K562 (cell line): ENCODE results near the gene CSNK1A1. TPM values are rescaled to one million over a fixed set of nuclear protein-coding genes. Genes with fewer than 3 reads are reported as not detected.

Experiments
- BMI1 ChIP-seq: fragments of 150-350 bp; IDR thresholded peaks from 2 replicates; pipeline ENCODE4 v1.6.1; 2014; ENCODE audit warnings: low read length
- ELF2 ChIP-seq: fragments of 250-450 bp; sonication (Bioruptor Pico); IDR thresholded peaks from 2 replicates; pipeline ENCODE4 v1.5.0; 2021; ENCODE audit warnings: mild to moderate bottlenecking
- RNF2 ChIP-seq: sonication (generic); IDR thresholded peaks from 2 replicates; pipeline ENCODE4 v1.6.1; 2016
- SMARCE1 ChIP-seq: fragments of 450-650 bp; IDR thresholded peaks from 2 replicates; pipeline ENCODE4 v1.7.1; 2016; ENCODE audit warnings: mild to moderate bottlenecking
- polyA plus RNA-seq, 8 experiments: library from polyadenylated mRNA; depleted of rRNA in 4 of 8; stranded (reverse) in 5 of 8; unstranded in 3 of 8; fragments of >200 nt; fragmentation: Nextera tagmentation in 2 of 8; fragmentation: Illumina TruSeq in 1 of 8; extraction: Ambion mirVana in 2 of 8; extraction: Trizol in 1 of 8; gene quantifications; 2 replicates each; pipeline versions ENCODE4 v1.2.1 to v1.2.3, GENCODE V29; 2011 to 2014; ENCODE audit warnings: inconsistent platforms in 1 of 8, missing spikeins in 1 of 8
- total RNA-seq, 7 experiments: library from RNA; depleted of rRNA in 6 of 7; stranded (reverse); fragments of >200 nt in 6 of 7; fragmentation: Illumina TruSeq in 2 of 7; extraction: Trizol in 2 of 7; gene quantifications; 2 replicates each; pipeline versions ENCODE4 v1.2.1 to v1.2.3, GENCODE V29; 2011 to 2021; ENCODE audit warnings: low replicate concordance in 1 of 7
- TF ChIP-seq, protein P1 (sequence below): fragments of 250-450 bp; sonication (Bioruptor Pico); IDR thresholded peaks from 2 replicates; pipeline ENCODE4 v1.5.0; 2021; ENCODE audit warnings: mild to moderate bottlenecking, moderate library complexity
- TF ChIP-seq, protein P2 (sequence below): sonication (generic); formaldehyde crosslinking; IDR thresholded peaks from 2 replicates; pipeline ENCODE4 v1.8.0; 2022; ENCODE audit warnings: mild to moderate bottlenecking, missing genetic modification reagents
- TF ChIP-seq, protein P3 (sequence below), 3 experiments: fragments of 200-800 bp in 1 of 3; sonication (Bioruptor generic) in 1 of 3; sonication (generic) in 1 of 3; formaldehyde crosslinking in 1 of 3; IDR thresholded peaks; 2 replicates each; pipeline versions ENCODE4 v1.6.1 to v1.8.0; 2016 to 2022; ENCODE audit warnings: mild to moderate bottlenecking in 2 of 3, missing compliant biosample characterization in 2 of 3, missing genetic modification characterization in 2 of 3, missing genetic modification reagents in 1 of 3
- TF ChIP-seq, protein P4 (sequence below): fragments of 250-450 bp; sonication (Bioruptor Pico); IDR thresholded peaks from 2 replicates; pipeline ENCODE4 v1.8.0; 2021; ENCODE audit warnings: mild to moderate bottlenecking, moderate library complexity
- TF ChIP-seq, protein P5 (sequence below): fragments of 250-450 bp; sonication (Bioruptor Pico); IDR thresholded peaks from 2 replicates; pipeline ENCODE4 v1.8.0; 2022; ENCODE audit warnings: moderate library complexity, mild to moderate bottlenecking, inconsistent platforms
- TF ChIP-seq, protein P6 (sequence below): fragments of 450-650 bp; IDR thresholded peaks from 2 replicates; pipeline ENCODE4 v1.6.1; 2016
- TF ChIP-seq, protein P7 (sequence below), 2 experiments: fragments of 200-800 bp in 1 of 2; sonication (Bioruptor generic) in 1 of 2; sonication (generic) in 1 of 2; formaldehyde crosslinking in 1 of 2; IDR thresholded peaks in 1 of 2; conservative IDR thresholded peaks in 1 of 2; 2 replicates each; pipeline versions ENCODE4 v1.5.0 to v1.6.1; 2016 to 2020; ENCODE audit warnings: missing compliant biosample characterization in 1 of 2, missing genetic modification characterization in 1 of 2, missing genetic modification reagents in 1 of 2

Gene CSNK1A1
- total and polyA plus RNA-seq, 9 of the 15 experiments (the other 6 are each of a cell fraction or from before 2014, with no cell fraction given) = 49.1 to 196 (median 154) TPM

DNA sequence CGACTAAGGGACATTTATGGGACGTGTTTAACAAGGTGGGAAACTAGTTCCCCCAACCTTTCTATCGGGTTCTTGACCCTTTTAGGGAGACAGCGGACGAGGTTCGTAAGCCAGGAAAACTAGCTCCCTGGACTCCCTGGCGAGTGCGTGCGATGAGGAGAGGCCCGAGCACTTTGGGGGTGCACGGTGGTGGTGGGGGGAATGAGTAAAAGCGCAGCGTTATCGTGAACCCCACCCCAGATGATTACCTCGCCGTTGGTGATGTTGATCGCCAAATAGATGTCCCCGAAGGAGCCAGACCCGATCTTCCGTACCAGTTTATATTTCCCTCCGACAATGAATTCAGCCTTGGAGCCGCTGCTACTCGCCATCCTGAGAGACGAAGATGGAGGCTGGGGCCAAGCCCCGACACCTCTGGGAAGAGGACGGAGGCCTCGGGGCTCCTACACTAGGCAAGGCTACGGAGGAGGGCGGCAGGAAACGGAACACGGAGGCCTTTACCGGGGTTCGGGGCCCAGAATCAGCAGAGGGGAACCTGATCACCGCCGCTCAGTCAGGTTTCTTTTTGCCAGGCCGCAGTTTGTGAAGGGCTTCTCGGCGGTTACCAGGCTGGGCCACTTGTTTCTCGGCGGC lies 529 bp downstream of the CSNK1A1 start (continued):
- TF ChIP-seq, protein P1, sequence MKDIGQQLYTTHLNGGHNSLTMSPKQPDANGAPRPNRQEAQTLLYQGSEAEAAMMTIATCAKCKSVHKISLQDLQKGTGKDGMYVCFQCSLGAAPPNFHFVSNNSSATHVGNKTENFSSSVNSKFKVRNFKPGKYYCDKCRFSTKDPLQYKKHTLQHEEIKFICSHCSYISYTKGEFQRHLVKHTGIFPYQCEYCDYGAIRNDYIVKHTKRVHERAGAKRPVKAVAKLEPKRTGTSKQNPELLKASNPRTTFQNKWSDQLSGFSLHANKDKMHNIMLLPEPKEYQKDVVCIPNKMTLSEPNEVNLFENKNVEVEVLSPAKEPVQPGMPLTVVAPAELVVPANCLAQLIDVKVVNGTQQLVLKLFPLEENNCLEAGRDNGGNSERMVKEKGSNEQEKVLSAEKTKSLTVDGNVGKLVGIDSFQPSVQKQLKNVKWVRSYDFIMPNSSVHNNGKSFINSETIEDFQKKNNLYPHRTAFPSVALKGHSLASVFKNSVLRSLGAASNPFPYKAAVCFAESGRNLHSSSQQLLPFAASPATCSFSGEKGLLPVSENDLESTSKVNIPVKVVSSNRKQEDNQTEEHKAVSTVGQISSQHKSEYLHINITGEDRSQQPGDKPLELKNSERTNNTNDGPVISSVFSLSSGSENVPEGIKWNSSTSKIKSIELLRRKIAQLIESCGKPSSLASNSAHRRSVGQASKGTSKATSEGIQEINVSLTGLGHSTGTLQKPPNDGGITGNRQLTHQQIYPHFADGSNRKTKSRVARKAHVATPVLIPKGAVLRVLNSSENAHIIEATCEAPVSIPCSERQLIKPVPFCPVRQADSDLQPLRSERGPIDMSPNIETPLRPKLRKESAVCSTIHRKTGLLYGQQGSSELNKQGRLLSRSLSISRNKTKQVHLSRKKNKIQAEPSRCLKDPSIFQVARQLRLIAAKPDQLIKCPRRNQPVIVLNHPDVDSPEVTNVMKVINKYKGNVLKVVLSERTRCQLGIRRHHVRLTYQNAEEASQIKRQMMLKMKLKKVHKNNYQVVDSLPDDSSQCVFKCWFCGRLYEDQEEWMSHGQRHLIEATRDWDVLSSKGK (CRISPR knock-in tag) = no peak
- TF ChIP-seq, protein P2, sequence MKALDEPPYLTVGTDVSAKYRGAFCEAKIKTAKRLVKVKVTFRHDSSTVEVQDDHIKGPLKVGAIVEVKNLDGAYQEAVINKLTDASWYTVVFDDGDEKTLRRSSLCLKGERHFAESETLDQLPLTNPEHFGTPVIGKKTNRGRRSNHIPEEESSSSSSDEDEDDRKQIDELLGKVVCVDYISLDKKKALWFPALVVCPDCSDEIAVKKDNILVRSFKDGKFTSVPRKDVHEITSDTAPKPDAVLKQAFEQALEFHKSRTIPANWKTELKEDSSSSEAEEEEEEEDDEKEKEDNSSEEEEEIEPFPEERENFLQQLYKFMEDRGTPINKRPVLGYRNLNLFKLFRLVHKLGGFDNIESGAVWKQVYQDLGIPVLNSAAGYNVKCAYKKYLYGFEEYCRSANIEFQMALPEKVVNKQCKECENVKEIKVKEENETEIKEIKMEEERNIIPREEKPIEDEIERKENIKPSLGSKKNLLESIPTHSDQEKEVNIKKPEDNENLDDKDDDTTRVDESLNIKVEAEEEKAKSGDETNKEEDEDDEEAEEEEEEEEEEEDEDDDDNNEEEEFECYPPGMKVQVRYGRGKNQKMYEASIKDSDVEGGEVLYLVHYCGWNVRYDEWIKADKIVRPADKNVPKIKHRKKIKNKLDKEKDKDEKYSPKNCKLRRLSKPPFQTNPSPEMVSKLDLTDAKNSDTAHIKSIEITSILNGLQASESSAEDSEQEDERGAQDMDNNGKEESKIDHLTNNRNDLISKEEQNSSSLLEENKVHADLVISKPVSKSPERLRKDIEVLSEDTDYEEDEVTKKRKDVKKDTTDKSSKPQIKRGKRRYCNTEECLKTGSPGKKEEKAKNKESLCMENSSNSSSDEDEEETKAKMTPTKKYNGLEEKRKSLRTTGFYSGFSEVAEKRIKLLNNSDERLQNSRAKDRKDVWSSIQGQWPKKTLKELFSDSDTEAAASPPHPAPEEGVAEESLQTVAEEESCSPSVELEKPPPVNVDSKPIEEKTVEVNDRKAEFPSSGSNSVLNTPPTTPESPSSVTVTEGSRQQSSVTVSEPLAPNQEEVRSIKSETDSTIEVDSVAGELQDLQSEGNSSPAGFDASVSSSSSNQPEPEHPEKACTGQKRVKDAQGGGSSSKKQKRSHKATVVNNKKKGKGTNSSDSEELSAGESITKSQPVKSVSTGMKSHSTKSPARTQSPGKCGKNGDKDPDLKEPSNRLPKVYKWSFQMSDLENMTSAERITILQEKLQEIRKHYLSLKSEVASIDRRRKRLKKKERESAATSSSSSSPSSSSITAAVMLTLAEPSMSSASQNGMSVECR (CRISPR knock-in tag) = peak; percentile 85
- TF ChIP-seq, protein P3, sequence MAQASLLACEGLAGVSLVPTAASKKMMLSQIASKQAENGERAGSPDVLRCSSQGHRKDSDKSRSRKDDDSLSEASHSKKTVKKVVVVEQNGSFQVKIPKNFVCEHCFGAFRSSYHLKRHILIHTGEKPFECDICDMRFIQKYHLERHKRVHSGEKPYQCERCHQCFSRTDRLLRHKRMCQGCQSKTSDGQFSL (CRISPR knock-in tag; IDR thresholded peaks at IDR 0.05) = peak; percentile 54; the same call in 1 of the 2 replicates
- TF ChIP-seq, protein P3 (tag; IDR thresholded peaks at IDR 0.05) = no peak
- TF ChIP-seq, protein P4, sequence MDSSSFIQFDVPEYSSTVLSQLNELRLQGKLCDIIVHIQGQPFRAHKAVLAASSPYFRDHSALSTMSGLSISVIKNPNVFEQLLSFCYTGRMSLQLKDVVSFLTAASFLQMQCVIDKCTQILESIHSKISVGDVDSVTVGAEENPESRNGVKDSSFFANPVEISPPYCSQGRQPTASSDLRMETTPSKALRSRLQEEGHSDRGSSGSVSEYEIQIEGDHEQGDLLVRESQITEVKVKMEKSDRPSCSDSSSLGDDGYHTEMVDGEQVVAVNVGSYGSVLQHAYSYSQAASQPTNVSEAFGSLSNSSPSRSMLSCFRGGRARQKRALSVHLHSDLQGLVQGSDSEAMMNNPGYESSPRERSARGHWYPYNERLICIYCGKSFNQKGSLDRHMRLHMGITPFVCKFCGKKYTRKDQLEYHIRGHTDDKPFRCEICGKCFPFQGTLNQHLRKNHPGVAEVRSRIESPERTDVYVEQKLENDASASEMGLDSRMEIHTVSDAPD = no peak
- TF ChIP-seq, protein P5, sequence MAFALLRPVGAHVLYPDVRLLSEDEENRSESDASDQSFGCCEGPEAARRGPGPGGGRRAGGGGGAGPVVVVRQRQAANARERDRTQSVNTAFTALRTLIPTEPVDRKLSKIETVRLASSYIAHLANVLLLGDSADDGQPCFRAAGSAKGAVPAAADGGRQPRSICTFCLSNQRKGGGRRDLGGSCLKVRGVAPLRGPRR = 0 out of 2 replicates have a peak, but pooled peaks have one; percentile 6
- TF ChIP-seq BMI1 (no peak), ELF2 (CRISPR knock-in tag) (no peak), SMARCE1 (0 out of 2 replicates have a peak, but pooled peaks have one; percentile 18), RNF2 (0 out of 2 replicates have a peak, but pooled peaks have one; percentile 6)
- TF ChIP-seq, protein P6, sequence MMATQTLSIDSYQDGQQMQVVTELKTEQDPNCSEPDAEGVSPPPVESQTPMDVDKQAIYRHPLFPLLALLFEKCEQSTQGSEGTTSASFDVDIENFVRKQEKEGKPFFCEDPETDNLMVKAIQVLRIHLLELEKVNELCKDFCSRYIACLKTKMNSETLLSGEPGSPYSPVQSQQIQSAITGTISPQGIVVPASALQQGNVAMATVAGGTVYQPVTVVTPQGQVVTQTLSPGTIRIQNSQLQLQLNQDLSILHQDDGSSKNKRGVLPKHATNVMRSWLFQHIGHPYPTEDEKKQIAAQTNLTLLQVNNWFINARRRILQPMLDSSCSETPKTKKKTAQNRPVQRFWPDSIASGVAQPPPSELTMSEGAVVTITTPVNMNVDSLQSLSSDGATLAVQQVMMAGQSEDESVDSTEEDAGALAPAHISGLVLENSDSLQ = no peak
- TF ChIP-seq, protein P7, sequence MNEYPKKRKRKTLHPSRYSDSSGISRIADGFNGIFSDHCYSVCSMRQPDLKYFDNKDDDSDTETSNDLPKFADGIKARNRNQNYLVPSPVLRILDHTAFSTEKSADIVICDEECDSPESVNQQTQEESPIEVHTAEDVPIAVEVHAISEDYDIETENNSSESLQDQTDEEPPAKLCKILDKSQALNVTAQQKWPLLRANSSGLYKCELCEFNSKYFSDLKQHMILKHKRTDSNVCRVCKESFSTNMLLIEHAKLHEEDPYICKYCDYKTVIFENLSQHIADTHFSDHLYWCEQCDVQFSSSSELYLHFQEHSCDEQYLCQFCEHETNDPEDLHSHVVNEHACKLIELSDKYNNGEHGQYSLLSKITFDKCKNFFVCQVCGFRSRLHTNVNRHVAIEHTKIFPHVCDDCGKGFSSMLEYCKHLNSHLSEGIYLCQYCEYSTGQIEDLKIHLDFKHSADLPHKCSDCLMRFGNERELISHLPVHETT (CRISPR knock-in tag; conservative IDR thresholded peaks at IDR 0.05 in 1 of 2, IDR thresholded peaks at IDR 0.05 in 1 of 2) = no peak
